Calu3 (cell line): ENCODE measurements around the gene PTAFR. TPM values are rescaled to one million over a fixed set of nuclear protein-coding genes. Genes with fewer than 3 reads are reported as not detected.

Experiments used
- BruUV-seq: library from RNA; stranded (reverse); fragments of 400-500 nt; replicated peaks from 2 replicates; lab custom pipeline; 2021; lab: Mats Ljungman, UMichigan
- CTCF ChIA-PET: fragments of 300-600 bp; sonication (Branson Sonifier 250); formaldehyde crosslinking; loops from one replicate; lab custom pipeline; 2022; ENCODE audit warnings: antibody characterized with exemption; lab: Charles Lee
- DNase-seq: peaks from one replicate; pipeline ENCODE4 v3.0.0; 2022
- H3K27ac Mint-ChIP-seq: one replicate; pipeline ENCODE4 v1.8.0; 2022; ENCODE audit warnings: mixed read lengths; ENCODE audit not compliant: unreplicated experiment
- H3K27me3 Mint-ChIP-seq: one replicate; pipeline ENCODE4 v1.8.0; 2022; ENCODE audit warnings: mixed read lengths; ENCODE audit not compliant: unreplicated experiment
- H3K36me3 Mint-ChIP-seq: one replicate; pipeline ENCODE4 v1.8.0; 2022; ENCODE audit warnings: mild to moderate bottlenecking, moderate library complexity, mixed read lengths; ENCODE audit not compliant: insufficient read depth, unreplicated experiment
- H3K4me1 Mint-ChIP-seq: one replicate; pipeline ENCODE4 v1.8.0; 2022; ENCODE audit warnings: mild to moderate bottlenecking, low read depth, mixed read lengths; ENCODE audit not compliant: unreplicated experiment
- H3K4me3 Mint-ChIP-seq: one replicate; pipeline ENCODE4 v1.8.0; 2022; ENCODE audit warnings: mild to moderate bottlenecking, low read depth, moderate library complexity, mixed read lengths; ENCODE audit not compliant: unreplicated experiment
- H3K9me3 Mint-ChIP-seq: one replicate; pipeline ENCODE4 v1.8.0; 2022; ENCODE audit warnings: low read depth, mixed read lengths; ENCODE audit not compliant: unreplicated experiment
- CTCF ChIP-seq: fragments of 200-600 bp; IDR thresholded peaks from one replicate; pipeline ENCODE4 v1.8.0; 2022; ENCODE audit warnings: antibody characterized with exemption; ENCODE audit not compliant: unreplicated experiment
- intact Hi-C: fragments of 100-400 bp; cut with micrococcal nuclease; formaldehyde crosslinking; loops from one replicate; pipeline ENCODE4 v1.10.0; 2022; ENCODE audit not compliant: unreplicated experiment
- total RNA-seq: library from RNA; stranded (reverse); gene quantifications from 2 replicates; pipeline ENCODE4 v1.2.3, GENCODE V29; 2022

PTAFR gene
- total RNA-seq, 1 experiment from 2014 or later: 2.5 TPM

GRCh38 chr1:28134651-28135207, 41.8 kb downstream of the PTAFR start:
- Mint-ChIP-seq H3K36me3 (no peaks in the 10 kb centered on the region), H3K4me3 (no peak overlapping the region), H3K27me3 (no peaks in the 10 kb centered on the region), H3K9me3 (no peaks in the 10 kb centered on the region), H3K27ac (no peak overlapping the region), H3K4me1 (peaks cover 21% of the 10 kb centered on the region)
- CTCF ChIA-PET: interaction anchor here (1.1 to 1.2 kb wide), 2 partner anchors 60 to 75 kb away, joined by 3 read pairs; no protein-coding TSS in a partner anchor
- TF ChIP-seq CTCF: no peak
- BruUV-seq: no TSS peak
- intact Hi-C loops: no loop called here
- no peak for DNase-seq

DNA sequence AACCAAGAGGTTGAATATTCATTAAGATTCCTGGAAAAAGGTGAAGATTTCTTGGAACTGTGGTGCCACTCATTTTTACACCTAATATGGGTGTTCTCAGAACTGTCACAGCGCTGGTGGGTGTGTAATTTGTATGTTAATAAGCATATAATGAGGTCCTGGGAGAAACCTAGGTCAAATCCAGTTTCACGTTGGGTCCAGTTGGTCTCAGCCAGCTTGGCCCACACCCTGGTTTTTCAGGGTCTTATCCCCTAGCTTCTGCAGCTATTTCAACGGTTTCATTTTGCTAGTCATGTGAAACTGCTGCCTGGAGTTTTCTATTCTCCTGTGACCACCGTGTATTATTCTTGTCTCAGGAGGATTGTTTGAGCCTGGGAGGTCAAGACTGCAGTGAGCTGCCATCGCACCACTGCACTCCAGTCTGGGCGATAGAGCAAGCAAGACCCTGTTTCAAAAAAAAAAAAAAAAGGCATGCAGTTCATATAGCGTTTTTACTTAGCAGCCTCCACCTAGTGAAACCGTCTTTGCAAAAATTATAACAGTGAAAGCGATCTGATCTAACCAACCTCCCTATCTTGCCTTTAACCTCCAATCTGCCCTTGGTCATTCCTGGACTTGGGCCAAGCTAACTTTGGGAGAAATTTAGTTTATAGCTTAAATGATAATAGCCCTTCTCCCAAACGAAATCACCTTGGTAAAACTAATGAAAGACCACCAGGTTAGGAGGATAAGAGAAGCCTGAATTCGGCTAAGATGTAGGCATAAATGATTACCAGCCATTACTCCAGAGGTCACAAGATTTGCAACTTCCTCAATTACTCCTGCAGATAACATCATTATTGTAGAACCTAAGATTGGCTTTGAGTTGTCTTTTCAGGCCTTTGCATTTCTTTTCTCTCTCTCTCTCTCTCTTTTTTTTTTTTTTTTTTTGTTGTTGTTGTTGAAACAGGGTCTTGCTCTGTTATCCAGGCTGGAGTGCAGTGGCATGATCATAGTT, 44.0 kb downstream of the PTAFR start:
- DNase-seq: no peak
- Mint-ChIP-seq H3K27me3 (no peaks in the 10 kb centered on the region), H3K4me3 (no peak overlapping the region), H3K27ac (no peak overlapping the region), H3K9me3 (no peaks in the 10 kb centered on the region), H3K36me3 (no peaks in the 10 kb centered on the region), H3K4me1 (peaks cover 18% of the 10 kb centered on the region)
- TF ChIP-seq CTCF: no peak
- BruUV-seq: no TSS peak
- intact Hi-C loops: no loop called here
- CTCF ChIA-PET: interaction anchor here (0.5 kb wide), 1 partner anchor 44 kb away, joined by 6 read pairs; the partner anchor contains the start of gene EYA3

- H3K9me3 Mint-ChIP-seq: no peaks in the 10 kb centered on the region
- no peak overlapping the region for H3K27ac Mint-ChIP-seq
- no peaks in the 10 kb centered on the region for H3K27me3 Mint-ChIP-seq
- no peak for DNase-seq
- intact Hi-C loops: no loop called here
- no peak overlapping the region for H3K4me3 Mint-ChIP-seq
- CTCF ChIA-PET: no interaction called here
- no TSS peak for BruUV-seq
- no peak for TF ChIP-seq CTCF
- H3K4me1 Mint-ChIP-seq: peaks cover 2% of the 10 kb centered on the region
- no peaks in the 10 kb centered on the region for H3K36me3 Mint-ChIP-seq
Observed at GRCh38 chr1:28130901-28131300, 45.6 kb downstream of the PTAFR start.

DNA sequence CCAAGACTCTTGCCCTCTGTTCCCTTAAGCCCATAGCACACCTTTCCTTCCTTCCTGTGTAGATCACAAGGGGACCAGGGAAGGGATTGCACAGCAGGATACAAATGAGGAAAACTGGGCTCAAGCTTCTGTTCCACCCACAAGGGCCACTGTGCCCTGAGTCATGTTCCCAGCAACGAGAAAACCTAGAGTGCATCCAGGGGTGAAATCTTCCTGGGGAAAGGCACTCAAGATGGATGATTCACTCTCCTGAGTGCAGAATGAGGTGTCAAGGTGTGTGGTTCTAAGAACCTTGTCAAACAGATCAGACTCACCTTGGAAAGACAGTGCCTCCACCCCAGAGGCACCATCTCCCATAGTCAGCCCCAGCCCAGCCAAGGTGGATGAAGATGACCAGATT, 47.3 kb downstream of the PTAFR start:
- no peak overlapping the region for H3K27ac Mint-ChIP-seq
- H3K4me3 Mint-ChIP-seq: no peak overlapping the region
- DNase-seq: peak; percentile 23
- CTCF ChIA-PET: no interaction called here
- no peaks in the 10 kb centered on the region for H3K9me3 Mint-ChIP-seq
- intact Hi-C loops: no loop called here
- H3K27me3 Mint-ChIP-seq: no peaks in the 10 kb centered on the region
- TF ChIP-seq CTCF: no peak
- H3K4me1 Mint-ChIP-seq: no peaks in the 10 kb centered on the region
- no TSS peak for BruUV-seq
- no peaks in the 10 kb centered on the region for H3K36me3 Mint-ChIP-seq
